GM19324 (cell line): Measurements from ENCODE around the gene ATP10B.

Experiments used
- ATAC-seq: cut with Tn5 transposase; IDR thresholded peaks from one replicate; pipeline ENCODE4 v1.9.1; 2021; ENCODE audit warnings: mild to moderate bottlenecking, moderate library complexity; ENCODE audit not compliant: unreplicated experiment, low FRiP score

The ATP10B gene

GRCh38 chr5:160694896-160695295 lies 157.1 kb downstream of the ATP10B start:
- no peak for ATAC-seq

DNA sequence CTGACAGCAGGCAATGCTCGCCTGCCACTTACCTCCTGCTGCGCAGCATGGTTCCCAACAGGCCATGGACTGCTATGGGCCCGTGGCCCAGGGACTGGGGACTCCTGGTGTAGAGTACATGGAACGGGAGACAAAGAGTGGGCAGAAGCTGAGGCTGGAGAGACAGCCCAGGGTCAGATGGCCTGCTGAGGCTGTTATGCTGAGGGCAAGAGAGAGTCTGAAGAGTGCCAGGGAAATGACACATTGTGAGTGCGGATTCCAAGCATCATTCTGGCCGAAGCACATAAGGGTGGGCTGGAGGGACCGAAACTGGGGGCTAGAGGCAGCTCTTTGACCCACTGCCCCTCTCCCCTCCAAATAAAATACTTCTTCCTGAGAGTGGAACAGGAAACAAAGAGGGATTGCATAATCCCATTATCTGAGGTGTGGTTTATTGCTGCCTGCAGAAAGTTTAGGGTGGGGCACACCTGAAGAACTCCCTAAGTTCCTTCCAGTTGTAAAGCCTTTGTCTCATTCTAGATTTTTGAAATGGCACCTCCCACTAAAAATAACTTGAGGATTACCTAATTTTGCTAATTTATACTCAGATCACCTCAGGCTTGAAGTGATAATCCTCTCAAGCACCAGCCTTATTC lies 158.1 kb downstream of the ATP10B start:
- no peak for ATAC-seq

DNA sequence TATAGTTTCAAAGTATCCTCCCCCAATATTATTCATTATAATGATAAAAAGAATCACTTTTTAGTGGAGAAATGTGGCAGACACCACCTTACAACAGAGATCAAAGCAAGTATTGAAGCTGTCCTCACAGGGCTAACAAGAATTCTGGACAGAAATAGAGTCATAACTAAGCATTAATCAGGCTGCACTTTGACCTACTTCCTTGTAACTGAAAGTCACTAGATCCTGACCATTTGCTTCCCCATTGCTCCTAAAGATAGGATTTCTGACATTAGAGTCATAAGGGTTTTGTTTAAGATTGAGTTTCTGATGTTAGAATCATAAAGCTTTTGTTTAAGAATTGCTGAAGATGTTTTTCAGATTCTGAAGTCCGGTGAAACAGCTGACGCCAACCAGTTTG lies 159.7 kb downstream of the ATP10B start:
- no peak for ATAC-seq

DNA sequence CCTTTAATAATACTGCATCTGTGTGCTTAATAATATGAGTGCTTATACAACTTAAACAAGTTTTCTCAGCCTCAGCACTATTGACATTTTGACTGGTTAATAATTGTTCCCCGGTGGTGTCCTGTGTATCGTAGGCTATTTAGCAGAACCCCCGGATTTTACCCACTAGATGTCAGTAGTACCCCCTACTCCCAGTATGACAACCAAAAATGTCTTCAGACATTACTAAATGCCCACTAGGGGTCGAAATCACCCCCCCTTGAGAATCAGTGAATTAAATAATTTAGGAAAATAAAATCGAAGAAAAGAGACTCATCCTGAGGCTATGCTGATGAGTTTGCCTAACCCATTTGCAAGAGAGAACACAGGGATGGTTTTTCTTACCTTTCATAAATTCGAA lies 166.3 kb downstream of the ATP10B start:
- ATAC-seq: peak; percentile 76

DNA sequence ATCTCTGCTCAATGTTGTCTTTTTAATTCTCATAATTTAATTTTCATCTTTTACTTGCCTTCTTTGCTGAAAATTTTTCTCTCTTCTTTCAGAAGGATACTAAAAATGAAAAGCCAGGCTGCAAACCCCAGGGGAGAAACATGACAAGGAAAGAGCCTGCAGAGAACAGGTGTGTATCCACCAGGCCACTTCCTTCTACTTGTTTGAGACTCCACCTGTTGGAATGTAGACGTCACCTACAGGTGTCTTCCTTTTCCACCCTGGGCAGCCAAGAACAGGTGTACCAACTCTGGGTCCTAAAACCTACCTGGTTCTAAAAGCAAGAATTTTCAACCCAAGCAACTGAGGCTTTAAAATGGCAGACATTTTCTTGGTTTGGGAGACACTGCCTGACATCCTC lies 166.8 kb downstream of the ATP10B start:
- no peak for ATAC-seq

GRCh38 chr5:160679567-160680309 lies 172.3 kb downstream of the ATP10B start:
- no peak for ATAC-seq

- no peak for ATAC-seq
Measured at GRCh38 chr5:160675988-160676387, 176.0 kb downstream of the ATP10B start.

DNA sequence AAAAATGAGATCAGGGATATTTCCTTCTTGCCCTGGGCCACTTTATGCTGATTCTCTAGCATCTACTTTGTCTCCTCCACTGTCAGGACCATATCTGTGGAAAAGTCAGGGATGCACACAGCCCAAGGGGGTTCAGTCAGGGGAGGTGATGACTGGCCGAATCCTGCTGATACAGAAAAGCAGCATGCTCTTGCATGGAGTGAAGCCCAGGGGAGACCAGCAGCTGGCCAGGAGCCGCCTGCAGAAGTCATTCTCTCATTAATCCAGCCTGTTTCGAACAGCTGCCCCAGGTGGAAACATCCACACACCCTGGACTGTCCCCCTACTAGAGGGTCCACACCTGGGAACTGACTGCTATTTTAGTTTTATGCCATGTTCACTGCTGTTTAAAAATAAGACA lies 177.1 kb downstream of the ATP10B start:
- no peak for ATAC-seq

DNA sequence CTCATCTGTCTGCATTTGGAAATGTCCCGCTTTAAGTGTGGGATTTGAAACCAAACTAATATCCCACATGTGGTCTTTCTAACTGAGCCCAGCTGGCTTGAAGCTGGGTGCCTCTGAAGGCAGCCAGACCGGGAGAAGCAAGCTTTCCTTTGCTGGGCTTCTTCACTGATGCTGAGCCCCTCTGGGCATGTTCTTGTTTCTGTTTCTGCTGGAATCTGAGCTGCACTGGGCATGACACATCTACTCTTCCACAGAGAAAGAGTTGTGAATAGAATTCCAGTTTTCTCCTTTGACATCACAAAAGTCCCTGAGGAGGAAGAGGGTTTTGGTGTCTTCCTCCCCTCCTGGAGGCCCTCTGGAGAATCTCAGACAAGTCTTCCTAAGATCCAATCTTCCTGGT lies 179.5 kb downstream of the ATP10B start:
- no peak for ATAC-seq

DNA sequence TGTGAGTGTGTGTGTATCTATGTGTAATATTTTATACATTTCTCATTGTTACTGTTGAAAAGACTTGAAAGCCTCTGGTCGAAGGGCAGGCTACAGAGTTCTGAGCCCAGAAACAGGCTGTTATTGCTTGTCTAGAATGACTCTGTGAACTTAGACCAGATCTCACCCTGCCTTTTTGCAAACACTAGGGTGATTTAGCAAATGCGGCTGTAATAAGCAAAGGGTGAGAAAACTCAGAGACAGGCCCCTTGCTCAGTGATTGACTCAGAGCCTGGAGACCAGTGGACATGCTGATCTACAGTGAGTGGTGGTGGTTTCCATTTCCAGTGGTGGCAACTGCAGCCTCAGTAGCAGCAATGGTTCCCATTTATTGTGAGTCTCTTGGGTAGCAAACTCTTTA lies 183.7 kb downstream of the ATP10B start:
- ATAC-seq: no peak

DNA sequence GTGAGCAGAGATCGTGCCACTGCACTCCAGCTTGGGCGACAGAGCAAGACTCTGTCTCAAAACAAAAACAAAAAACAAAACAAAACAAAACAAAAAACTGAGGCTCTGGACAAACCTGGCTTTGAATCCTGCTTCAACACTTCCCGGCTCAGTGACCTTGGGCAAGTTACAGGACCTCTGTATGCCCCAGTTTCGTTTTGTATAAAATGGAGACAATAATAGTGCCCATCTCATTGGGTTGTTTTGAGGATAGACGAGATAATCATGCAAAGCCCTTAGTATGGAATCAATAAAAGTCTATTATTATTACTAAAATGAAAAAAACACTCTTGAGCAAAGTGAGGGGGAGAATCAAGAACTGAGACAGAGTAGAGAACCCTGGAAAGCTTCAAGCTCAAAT lies 184.9 kb downstream of the ATP10B start:
- no peak for ATAC-seq

- no peak for ATAC-seq
Measured at GRCh38 chr5:160665460-160665859, 186.6 kb downstream of the ATP10B start.

GRCh38 chr5:160660132-160660531 lies 191.9 kb downstream of the ATP10B start:
- ATAC-seq: no peak

DNA sequence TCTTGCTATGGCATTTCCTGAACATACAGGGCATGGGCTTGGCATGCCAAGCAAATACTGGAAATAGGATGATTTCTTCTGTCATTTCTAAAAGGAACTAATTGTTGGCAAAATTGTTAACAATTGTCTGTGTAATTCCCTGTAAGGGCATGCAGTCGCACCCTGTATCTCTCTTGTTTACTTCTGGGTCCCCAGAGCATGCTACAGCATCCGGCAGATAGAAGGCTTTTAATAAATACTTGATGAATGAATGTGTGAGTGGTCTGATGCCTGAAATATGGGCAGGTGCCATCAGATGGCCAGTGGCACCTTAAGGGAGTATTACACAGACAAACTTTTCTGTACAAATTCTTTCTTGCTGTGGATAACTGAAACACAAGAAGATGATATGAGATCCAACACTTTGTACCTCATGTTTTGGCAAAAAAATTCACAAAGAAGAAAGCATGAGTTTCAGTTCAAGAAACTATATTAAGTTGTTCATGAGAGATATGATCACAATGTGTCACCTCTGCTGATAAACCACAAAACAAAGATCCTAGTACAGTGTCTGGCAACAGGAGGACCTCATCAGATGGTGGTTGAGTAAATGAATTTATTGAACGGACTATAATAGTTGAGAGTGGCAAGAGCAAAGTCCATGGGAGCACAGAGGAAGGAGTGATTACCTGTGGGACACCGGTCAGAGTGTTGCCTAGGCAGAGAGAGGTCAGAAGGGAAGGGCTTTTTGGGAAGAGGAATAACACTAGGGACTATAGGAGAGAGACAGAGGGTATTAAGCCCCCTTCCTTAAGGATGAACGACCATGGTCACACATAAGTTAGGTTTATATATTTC lies 194.2 kb downstream of the ATP10B start:
- peak; percentile 58 for ATAC-seq

DNA sequence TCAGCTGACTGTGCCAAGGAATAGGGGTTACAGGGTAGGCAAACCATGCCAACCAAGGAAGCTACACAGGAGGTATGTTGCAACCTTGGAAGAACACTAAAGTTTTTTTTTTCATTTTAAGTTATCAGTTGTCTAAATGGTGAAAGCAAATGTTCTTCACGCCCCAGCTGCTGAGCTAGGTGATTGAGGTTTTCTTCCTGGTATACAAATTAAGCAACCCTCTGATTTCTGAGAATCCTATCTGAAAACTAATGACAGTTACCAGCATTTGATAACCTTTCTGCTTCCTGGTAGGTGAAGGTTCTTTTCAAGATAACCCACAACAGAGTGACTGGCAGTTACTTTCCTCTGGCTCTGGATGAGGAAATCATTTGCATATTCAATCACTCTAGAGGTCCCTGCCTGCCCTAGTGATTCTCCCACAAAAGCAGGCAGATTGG lies 194.9 kb downstream of the ATP10B start:
- peak; percentile 65 for ATAC-seq

- ATAC-seq: no peak
Measured at GRCh38 chr5:160655717-160656116, 196.3 kb downstream of the ATP10B start.

- ATAC-seq: no peak
Measured at GRCh38 chr5:160651692-160652645, 200.0 kb downstream of the ATP10B start.

DNA sequence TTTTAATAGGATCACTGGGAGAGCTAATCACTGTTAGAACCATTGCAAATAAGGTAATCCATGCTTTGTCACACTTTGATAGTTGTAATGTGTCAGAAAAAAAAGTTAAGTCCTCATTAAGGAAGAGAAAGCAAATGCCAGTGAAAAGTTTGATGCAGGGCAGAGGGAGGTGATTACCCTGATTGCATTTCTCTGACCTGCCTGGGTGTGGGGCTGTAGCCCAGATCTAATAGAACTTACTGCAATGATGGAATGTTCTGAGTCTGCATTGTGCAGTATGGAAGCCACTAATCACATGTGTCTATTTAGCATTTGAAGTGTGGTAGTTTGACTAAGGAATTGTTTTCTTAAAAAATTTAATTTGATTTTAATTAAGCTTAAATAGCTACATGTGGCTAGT lies 202.7 kb downstream of the ATP10B start:
- no peak for ATAC-seq

DNA sequence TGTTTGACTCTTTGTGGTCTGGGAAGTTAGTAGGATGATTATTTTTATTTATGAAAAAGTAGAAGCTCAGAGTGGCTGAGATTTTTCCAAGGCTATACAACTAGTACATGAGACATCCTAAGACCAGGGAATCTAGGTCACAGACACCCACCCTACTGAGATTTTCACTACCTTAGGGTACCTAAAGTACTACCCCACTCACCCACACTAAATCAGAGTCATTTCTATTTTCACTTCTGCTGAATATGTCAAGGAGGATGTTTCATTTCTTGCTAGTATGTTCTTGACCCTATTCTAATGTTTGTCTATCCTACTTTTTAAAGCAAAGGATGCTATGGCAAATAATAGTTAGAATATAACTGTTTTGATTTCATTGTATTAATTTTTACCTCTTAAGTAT lies 206.0 kb downstream of the ATP10B start:
- no peak for ATAC-seq

DNA sequence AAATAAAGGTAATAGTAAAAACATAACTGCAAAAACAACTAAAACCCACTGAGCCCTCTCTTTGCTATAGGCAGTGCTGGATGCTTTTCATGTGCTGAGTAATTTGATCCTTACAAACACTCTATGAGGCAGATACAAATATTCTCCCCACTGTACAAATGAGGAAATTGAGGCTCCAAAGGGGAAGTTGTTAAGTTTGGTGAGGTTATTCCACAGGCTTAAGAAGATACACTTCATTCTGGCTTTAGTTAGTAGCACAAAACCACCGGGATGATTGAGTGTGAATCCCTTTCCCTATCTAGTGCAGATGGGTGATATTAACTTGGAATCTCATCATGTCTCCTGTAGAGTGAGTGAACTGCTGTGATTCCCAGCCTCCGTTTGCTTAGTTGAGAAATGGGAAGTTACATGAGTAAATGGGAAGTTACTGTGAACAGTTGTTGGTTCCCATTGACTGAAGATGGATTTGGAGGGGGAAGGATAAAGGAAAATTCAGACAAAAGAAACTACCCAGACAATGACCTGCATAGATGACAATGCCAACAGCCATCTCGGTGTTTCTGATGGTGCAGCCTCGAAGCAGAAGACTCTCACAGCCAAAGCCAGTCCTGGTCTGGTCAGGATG lies 208.3 kb downstream of the ATP10B start:
- ATAC-seq: no peak
